Kidney (tissue), 14 donors: ENCODE data around the gene DNAJA4. TPM values are rescaled to one million over a fixed set of nuclear protein-coding genes. Genes with fewer than 3 reads are reported as not detected.

Experiments
- DNase-seq, 5 donors: peaks; one replicate each; pipeline ENCODE4 v3.0.0-alpha.2; 2013 to 2020
- FAIRE-seq: peaks from 2 replicates; lab custom pipeline; 2012; peaks lifted over from hg19 to GRCh38; lab: Jason Lieb, UNC
- H3K27ac ChIP-seq, 2 donors: one replicate each; pipeline ENCODE4 v1.7.0; 2013; ENCODE audit warnings: low read depth in 2 of 2, low read length in 2 of 2, inconsistent platforms in 1 of 2
- H3K27me3 ChIP-seq: one replicate; pipeline ENCODE4 v1.7.1; 2013; ENCODE audit warnings: low read length, inconsistent platforms; ENCODE audit not compliant: control insufficient read depth, insufficient read depth
- H3K36me3 ChIP-seq, 3 donors: one replicate each; pipeline versions ENCODE4 v1.7.0 to v1.7.1; 2013; ENCODE audit warnings: low read length in 3 of 3, control low read depth in 1 of 3, inconsistent platforms in 1 of 3; ENCODE audit not compliant: insufficient read depth in 3 of 3, control insufficient read depth in 2 of 3
- H3K4me1 ChIP-seq, 3 donors: one replicate each; pipeline versions ENCODE4 v1.7.0 to v1.7.1; 2013; ENCODE audit warnings: low read length in 3 of 3, inconsistent platforms in 1 of 3, low read depth in 1 of 3; ENCODE audit not compliant: control insufficient read depth in 2 of 3, insufficient read depth in 2 of 3
- H3K4me3 ChIP-seq, 3 donors: one replicate each; pipeline versions ENCODE4 v1.7.0 to v1.8.1; 2013; ENCODE audit warnings: low read length in 3 of 3, control low read depth in 1 of 3, inconsistent platforms in 1 of 3
- H3K9ac ChIP-seq, 3 donors: one replicate each; pipeline versions ENCODE4 v1.7.0 to v1.7.1; 2013; ENCODE audit warnings: low read length in 3 of 3, control low read depth in 1 of 3, inconsistent platforms in 1 of 3
- H3K9me3 ChIP-seq, 3 donors: one replicate each; pipeline versions ENCODE4 v1.7.0 to v1.7.1; 2013; ENCODE audit warnings: low read length in 3 of 3, control low read depth in 1 of 3, inconsistent platforms in 1 of 3; ENCODE audit not compliant: control insufficient read depth in 2 of 3, insufficient read depth in 1 of 3
- CTCF ChIP-seq: IDR thresholded peaks from 3 replicates; pipeline ENCODE4 v1.5.1; 2012; ENCODE audit warnings: mild to moderate bottlenecking, moderate library complexity, borderline replicate concordance; ENCODE audit not compliant: insufficient read depth; ENCODE audit errors: extremely low read depth
- intact Hi-C: fragments of 100-400 bp; cut with DNase I; formaldehyde crosslinking; loops from one replicate; pipeline ENCODE4 v1.11.1; 2022
- polyA plus RNA-seq: library from polyadenylated mRNA; stranded (reverse); fragments of 350-450 nt; fragmentation: Illumina TruSeq; extraction: RNeasy Lipid Tissue Mini Kit (QIAGEN cat#74804); gene quantifications from one replicate; pipeline ENCODE4 v1.2.3, GENCODE V29; 2014; ENCODE audit warnings: low read depth, low replicate concordance; ENCODE audit not compliant: insufficient read depth
- total RNA-seq: library from RNA; stranded (reverse); fragmentation: NEBNext Ultra II Directional; extraction: Animal tissue kit (Norgen Biotek cat#: 25700); gene quantifications from one replicate; pipeline ENCODE4 v1.2.1, GENCODE V29; 2021
- donor health status: control.
- donor health status: control.
- donor health status: control.
- donor health status: control.
- donor health status: control.
- donor health status: DM: yes; HTN: yes; CAD: no.
- donor health status: Normal renal cell carcinoma (clear cell type).

DNAJA4 gene
- total and polyA plus RNA-seq, 2 donors from 2014 or later: 19.9 to 31.1 TPM

GRCh38 chr15:78222745-78223395 is 41.5 kb upstream of the DNAJA4 start:
- Histone ChIP-seq H3K9ac (no peak overlapping the region), H3K4me1 (no peaks in the 10 kb centered on the region), H3K27ac (no peak overlapping the region), H3K27me3 (no peaks in the 10 kb centered on the region), H3K4me3 (no peak overlapping the region), H3K9me3 (no peaks in the 10 kb centered on the region), H3K36me3 (no peaks in the 10 kb centered on the region)
- FAIRE-seq (no peak), DNase-seq (no peak)
- no peak for TF ChIP-seq CTCF
- intact Hi-C loops: no loop called here

GRCh38 chr15:78223396-78224022 is 40.9 kb upstream of the DNAJA4 start:
- no peak for TF ChIP-seq CTCF
- intact Hi-C loops: no loop called here
- Histone ChIP-seq H3K9ac (no peak overlapping the region), H3K9me3 (no peaks in the 10 kb centered on the region), H3K4me1 (no peaks in the 10 kb centered on the region), H3K27me3 (no peaks in the 10 kb centered on the region), H3K27ac (no peak overlapping the region), H3K36me3 (no peaks in the 10 kb centered on the region), H3K4me3 (no peak overlapping the region)
- DNase-seq: no peak
- no peak for FAIRE-seq

- Histone ChIP-seq H3K27ac (no peak overlapping the region), H3K9me3 (no peaks in the 10 kb centered on the region), H3K9ac (no peak overlapping the region), H3K4me1 (no peaks in the 10 kb centered on the region), H3K4me3 (no peak overlapping the region), H3K36me3 (no peaks in the 10 kb centered on the region), H3K27me3 (no peaks in the 10 kb centered on the region)
- no peak for FAIRE-seq
- intact Hi-C loops: no loop called here
- TF ChIP-seq CTCF: no peak
- no peak for DNase-seq
These were observed 40.3 kb upstream of the DNAJA4 start for GRCh38 chr15:78224023-78224411.
